ENCODE data around the gene ACTA2.

The ACTA2 gene

DNA sequence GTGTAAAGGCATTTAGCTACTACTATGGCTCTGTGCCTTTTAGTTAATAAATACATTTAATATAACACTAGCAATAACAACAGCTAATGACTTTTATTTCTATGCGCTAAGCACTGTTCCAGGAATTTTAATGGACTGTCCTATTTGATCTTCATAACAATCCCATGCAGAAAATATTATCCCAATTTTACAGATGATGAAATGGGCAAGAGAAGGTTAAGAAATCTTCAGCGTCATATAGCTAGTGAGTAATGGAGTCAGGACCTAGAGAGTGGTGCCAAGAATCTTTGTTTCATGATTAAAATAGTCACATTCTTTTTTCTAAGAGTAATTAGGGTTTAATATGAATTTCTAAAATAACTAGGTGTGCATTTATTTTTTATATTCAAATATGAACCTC lies 32.4 kb downstream of the ACTA2 start:
- peak; percentile 48 for ATAC-seq

DNA sequence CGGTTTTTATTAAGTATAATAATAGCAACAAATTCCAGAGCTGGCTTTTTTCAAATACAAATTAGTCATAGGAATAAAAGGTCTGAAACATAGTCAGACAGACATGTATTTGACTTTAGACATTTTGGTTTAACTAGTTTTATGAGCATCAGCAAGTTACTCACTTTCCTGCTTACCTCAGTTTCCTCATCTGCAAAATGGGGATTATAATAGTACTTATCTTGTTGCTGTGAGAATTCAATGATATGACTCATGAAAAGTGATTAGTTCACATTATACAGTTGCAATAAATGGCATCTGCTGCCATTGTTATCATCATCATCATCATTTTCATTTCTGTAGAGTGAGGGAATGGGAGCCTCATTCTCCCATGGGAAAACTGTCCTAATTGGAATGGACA lies 33.5 kb downstream of the ACTA2 start:
- peak; percentile 8; the same call in 1 of the 3 replicates for ATAC-seq
- TF ChIP-seq, protein P1, sequence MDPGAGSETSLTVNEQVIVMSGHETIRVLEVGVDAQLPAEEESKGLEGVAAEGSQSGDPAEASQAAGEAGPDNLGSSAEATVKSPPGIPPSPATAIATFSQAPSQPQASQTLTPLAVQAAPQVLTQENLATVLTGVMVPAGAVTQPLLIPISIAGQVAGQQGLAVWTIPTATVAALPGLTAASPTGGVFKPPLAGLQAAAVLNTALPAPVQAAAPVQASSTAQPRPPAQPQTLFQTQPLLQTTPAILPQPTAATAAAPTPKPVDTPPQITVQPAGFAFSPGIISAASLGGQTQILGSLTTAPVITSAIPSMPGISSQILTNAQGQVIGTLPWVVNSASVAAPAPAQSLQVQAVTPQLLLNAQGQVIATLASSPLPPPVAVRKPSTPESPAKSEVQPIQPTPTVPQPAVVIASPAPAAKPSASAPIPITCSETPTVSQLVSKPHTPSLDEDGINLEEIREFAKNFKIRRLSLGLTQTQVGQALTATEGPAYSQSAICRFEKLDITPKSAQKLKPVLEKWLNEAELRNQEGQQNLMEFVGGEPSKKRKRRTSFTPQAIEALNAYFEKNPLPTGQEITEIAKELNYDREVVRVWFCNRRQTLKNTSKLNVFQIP (CRISPR knock-in tag; IDR thresholded peaks at IDR 0.05; ENCODE audit: borderline replicate concordance, low read depth): peak; percentile 57; the same call in 1 of the 2 replicates
- TF ChIP-seq GLIS3 (CRISPR knock-in tag; IDR thresholded peaks at IDR 0.05): no peak

More for the DNA sequence above, 32.4 kb downstream of the ACTA2 start:
- TF ChIP-seq, protein P2, sequence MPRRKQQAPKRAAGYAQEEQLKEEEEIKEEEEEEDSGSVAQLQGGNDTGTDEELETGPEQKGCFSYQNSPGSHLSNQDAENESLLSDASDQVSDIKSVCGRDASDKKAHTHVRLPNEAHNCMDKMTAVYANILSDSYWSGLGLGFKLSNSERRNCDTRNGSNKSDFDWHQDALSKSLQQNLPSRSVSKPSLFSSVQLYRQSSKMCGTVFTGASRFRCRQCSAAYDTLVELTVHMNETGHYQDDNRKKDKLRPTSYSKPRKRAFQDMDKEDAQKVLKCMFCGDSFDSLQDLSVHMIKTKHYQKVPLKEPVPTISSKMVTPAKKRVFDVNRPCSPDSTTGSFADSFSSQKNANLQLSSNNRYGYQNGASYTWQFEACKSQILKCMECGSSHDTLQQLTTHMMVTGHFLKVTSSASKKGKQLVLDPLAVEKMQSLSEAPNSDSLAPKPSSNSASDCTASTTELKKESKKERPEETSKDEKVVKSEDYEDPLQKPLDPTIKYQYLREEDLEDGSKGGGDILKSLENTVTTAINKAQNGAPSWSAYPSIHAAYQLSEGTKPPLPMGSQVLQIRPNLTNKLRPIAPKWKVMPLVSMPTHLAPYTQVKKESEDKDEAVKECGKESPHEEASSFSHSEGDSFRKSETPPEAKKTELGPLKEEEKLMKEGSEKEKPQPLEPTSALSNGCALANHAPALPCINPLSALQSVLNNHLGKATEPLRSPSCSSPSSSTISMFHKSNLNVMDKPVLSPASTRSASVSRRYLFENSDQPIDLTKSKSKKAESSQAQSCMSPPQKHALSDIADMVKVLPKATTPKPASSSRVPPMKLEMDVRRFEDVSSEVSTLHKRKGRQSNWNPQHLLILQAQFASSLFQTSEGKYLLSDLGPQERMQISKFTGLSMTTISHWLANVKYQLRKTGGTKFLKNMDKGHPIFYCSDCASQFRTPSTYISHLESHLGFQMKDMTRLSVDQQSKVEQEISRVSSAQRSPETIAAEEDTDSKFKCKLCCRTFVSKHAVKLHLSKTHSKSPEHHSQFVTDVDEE (CRISPR knock-in tag; IDR thresholded peaks at IDR 0.05): no peak
- TF ChIP-seq GLIS3 (CRISPR knock-in tag; IDR thresholded peaks at IDR 0.05) (no peak), ISL1 (CRISPR knock-in tag; IDR thresholded peaks at IDR 0.05) (peak; percentile 83), RARB (CRISPR knock-in tag; IDR thresholded peaks at IDR 0.05) (no peak), CSDC2 (CRISPR knock-in tag; IDR thresholded peaks at IDR 0.05) (no peak), TCF4 (CRISPR knock-in tag; IDR thresholded peaks at IDR 0.05; ENCODE audit: borderline replicate concordance) (no peak), BACH2 (CRISPR knock-in tag; IDR thresholded peaks at IDR 0.05; ENCODE audit: borderline replicate concordance) (no peak), ZNF565 (CRISPR knock-in tag; conservative IDR thresholded peaks at IDR 0.05; ENCODE audit: low read depth) (no peak), OSR1 (CRISPR knock-in tag; IDR thresholded peaks at IDR 0.05) (no peak), ZNF8 (CRISPR knock-in tag; IDR thresholded peaks at IDR 0.05) (no peak), ZNF70 (CRISPR knock-in tag; IDR thresholded peaks at IDR 0.05) (no peak), SNAI2 (CRISPR knock-in tag; IDR thresholded peaks at IDR 0.05) (no peak), ARNTL (CRISPR knock-in tag; IDR thresholded peaks at IDR 0.05; ENCODE audit: borderline replicate concordance, low read depth) (no peak), ESRRG (CRISPR knock-in tag; IDR thresholded peaks at IDR 0.05) (no peak), ZFP30 (CRISPR knock-in tag; IDR thresholded peaks at IDR 0.05) (no peak), TOX (CRISPR knock-in tag; IDR thresholded peaks at IDR 0.05; ENCODE audit: borderline replicate concordance) (peak; percentile 81; the same call in 1 of the 2 replicates), ZC3H10 (CRISPR knock-in tag; IDR thresholded peaks at IDR 0.05) (peak; percentile 71; the same call in 1 of the 2 replicates), ZFP3 (CRISPR knock-in tag; IDR thresholded peaks at IDR 0.05) (no peak), PPARA (CRISPR knock-in tag; IDR thresholded peaks at IDR 0.05; ENCODE audit: borderline replicate concordance) (no peak)
- TF ChIP-seq, protein P1 (CRISPR knock-in tag; IDR thresholded peaks at IDR 0.05; ENCODE audit: borderline replicate concordance, low read depth): no peak
- TF ChIP-seq, protein P3, sequence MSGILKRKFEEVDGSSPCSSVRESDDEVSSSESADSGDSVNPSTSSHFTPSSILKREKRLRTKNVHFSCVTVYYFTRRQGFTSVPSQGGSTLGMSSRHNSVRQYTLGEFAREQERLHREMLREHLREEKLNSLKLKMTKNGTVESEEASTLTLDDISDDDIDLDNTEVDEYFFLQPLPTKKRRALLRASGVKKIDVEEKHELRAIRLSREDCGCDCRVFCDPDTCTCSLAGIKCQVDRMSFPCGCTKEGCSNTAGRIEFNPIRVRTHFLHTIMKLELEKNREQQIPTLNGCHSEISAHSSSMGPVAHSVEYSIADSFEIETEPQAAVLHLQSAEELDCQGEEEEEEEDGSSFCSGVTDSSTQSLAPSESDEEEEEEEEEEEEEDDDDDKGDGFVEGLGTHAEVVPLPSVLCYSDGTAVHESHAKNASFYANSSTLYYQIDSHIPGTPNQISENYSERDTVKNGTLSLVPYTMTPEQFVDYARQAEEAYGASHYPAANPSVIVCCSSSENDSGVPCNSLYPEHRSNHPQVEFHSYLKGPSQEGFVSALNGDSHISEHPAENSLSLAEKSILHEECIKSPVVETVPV (CRISPR knock-in tag; IDR thresholded peaks at IDR 0.05): no peak
- TF ChIP-seq, protein P4, sequence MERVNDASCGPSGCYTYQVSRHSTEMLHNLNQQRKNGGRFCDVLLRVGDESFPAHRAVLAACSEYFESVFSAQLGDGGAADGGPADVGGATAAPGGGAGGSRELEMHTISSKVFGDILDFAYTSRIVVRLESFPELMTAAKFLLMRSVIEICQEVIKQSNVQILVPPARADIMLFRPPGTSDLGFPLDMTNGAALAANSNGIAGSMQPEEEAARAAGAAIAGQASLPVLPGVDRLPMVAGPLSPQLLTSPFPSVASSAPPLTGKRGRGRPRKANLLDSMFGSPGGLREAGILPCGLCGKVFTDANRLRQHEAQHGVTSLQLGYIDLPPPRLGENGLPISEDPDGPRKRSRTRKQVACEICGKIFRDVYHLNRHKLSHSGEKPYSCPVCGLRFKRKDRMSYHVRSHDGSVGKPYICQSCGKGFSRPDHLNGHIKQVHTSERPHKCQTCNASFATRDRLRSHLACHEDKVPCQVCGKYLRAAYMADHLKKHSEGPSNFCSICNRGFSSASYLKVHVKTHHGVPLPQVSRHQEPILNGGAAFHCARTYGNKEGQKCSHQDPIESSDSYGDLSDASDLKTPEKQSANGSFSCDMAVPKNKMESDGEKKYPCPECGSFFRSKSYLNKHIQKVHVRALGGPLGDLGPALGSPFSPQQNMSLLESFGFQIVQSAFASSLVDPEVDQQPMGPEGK (CRISPR knock-in tag; IDR thresholded peaks at IDR 0.05; ENCODE audit: borderline replicate concordance): no peak
- TF ChIP-seq, protein P5, sequence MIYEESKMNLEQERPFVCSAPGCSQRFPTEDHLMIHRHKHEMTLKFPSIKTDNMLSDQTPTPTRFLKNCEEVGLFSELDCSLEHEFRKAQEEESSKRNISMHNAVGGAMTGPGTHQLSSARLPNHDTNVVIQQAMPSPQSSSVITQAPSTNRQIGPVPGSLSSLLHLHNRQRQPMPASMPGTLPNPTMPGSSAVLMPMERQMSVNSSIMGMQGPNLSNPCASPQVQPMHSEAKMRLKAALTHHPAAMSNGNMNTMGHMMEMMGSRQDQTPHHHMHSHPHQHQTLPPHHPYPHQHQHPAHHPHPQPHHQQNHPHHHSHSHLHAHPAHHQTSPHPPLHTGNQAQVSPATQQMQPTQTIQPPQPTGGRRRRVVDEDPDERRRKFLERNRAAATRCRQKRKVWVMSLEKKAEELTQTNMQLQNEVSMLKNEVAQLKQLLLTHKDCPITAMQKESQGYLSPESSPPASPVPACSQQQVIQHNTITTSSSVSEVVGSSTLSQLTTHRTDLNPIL (CRISPR knock-in tag; IDR thresholded peaks at IDR 0.05; ENCODE audit: low read depth): no peak

Data from SK-N-SH treated with all-trans-retinoic acid at 6 μM for 48 hours (cell line).